NCI-H146 (cell line): ENCODE measurements around the gene ERC1.
"Not testable (repeated sequence)": the region's sequence is repeated elsewhere in the genome, so short reads cannot be mapped to it uniquely, and the experiment has no call there.

ENCODE experiments used
- DNase-seq: peaks from one replicate; lab custom pipeline; 2025; lab: John Stamatoyannopoulos, UW

ERC1 gene

DNA sequence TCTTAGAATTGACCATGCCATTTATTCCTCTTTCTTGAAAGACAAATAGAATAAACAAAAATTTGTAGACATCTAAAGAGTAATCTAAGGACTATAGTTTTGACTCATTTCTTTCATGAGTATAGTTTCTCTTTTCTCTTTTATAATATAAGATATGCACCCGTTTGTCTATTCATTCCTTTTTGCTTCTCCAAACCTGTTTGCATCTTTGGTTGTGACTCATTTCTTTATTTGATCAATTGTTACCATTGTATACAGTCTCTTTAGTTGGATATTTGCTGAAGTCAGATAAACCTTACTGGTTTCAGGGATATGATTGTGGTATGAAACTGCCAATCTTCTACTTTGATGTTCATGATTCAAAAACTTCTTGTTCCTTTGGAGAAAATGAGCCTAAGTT lies 334.6 kb downstream of the ERC1 start:
- no peak for DNase-seq

DNA sequence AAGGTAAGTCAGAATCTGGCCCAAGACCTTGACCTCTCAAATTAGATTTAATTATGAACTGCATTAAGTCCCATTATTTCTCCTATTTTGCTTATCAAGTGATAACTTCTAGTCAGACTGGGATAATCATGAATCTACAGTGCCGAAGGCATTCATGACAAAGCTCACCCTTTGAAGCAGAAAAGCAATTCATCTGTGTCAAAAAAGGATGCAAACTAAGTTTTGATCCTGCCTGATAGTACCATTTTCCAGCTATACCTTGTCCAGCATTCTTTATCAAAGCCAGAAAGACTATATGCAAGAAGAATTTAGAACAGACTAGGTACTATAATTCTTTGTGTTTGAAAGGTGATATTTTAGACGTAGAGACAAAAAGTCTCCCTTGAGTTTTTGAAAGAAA lies 335.2 kb downstream of the ERC1 start:
- no peak for DNase-seq

DNA sequence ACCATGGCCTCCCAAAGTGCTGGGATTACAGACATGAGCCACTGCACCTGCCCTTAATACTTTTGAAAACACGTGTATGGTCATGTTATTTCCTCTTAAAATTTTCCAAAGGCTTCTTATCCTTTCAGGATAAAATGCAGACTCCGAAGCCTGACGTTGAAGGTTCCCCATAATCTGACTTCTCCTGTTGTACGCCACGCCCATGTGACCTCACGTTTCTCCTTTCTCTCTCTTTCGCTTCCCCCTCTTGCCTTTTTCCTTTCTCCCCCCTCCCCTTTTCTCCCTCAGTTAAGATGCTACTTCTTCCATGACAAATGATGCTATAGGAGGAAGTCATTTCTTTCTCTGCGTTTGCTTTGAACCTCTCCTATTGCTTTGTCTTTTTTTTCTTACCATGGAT lies 337.4 kb downstream of the ERC1 start:
- no peak for DNase-seq

DNA sequence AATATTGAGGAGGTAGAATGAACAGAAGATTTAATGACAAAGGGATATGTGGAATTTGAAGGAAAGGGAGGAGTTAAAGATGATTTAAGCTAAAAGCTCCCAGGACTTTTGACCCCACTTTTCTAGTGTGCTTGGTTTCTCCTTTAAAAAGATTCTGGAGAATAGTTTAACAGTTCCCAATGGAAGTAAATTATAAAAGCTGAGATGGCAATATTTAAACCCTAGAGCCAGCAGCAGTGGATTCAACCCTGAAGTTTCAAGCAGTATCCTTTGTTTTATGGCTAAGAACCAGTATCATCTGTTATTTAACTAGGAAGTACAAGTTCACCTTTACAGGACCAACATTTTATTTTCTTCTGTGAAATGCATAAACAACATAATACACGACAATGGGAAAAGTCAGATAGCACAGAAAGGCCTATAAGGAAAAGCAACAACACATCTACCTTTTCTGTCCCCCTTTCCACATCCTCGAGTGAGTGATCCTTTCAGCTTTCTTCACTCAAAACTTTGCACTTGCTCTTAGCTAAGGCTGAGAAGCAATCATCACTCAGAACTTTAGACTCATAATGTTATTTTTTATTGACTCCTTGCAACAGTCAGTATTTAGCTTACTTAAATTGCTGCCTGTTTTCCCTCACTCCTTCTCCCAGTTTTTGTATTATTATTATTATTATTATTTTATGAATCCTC lies 338.9 kb downstream of the ERC1 start:
- no peak for DNase-seq

DNA sequence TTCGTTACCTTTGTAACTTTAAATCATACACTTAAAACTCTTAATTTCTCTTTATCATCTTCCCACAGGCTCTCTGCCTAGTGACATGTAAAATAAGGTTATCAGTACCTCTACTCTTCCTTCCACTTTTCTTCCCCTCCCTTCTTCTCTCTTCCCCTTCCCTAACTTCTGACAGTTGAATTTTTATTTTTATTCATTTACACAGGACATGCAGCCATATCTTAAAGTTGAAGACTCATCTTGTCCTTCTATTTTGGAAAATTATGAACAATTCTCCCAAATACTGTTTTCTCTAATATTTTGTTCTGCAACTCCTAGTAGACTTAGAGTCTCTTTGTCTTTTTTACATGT lies 339.4 kb downstream of the ERC1 start:
- no peak for DNase-seq

DNA sequence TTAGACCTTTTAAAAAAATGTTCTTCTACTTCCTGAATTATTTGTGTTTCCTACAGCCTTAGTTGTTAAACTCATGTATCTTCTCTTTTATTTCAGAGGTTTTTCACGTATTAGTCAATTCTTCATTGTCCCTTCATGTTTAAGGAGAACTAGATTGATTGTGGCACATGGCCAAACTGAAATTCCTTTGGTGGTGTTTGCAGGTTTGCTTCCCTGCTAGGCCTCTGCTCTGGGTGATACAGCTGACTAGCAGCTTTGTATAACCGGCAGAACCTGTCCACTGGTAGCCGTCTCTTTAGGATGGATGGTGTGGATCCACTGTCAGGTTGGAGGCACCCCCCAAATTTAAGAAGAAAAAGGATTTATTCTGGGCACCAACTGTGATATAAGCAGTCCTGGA lies 341.3 kb downstream of the ERC1 start:
- no peak for DNase-seq

DNA sequence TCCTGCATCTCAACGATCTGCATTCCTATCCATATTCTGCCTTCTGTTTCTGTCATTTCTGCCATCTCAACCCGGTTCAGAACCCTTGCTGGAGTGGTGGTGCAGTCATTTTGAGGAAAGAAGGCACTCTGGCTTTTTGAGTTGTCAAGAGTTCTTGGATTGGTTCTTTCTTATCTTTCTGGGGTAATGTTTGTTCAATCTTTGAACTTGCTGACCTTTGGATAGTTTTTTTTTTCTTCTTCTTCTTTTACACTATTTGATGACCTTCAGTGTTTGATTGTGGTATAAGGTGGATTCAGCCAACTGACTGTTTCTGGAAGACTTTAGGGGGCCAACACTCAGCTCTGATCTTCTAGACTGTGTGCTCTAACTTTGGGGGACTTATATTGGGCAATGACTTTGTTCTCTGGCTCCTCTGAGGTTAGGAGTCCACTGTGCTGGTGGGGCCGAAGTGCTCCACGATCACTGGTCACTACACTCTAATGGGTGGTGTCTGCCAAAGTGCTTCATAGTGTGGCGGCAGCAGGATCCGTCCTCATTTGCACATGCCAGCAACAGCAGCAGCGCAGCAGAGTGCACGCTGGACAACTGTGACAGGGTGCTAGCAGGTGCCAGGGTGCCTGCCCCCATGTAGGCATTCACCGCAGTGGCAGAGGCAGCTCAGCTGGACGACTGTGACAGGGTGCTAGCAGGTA lies 347.6 kb downstream of the ERC1 start:
- DNase-seq, result no peak

DNA sequence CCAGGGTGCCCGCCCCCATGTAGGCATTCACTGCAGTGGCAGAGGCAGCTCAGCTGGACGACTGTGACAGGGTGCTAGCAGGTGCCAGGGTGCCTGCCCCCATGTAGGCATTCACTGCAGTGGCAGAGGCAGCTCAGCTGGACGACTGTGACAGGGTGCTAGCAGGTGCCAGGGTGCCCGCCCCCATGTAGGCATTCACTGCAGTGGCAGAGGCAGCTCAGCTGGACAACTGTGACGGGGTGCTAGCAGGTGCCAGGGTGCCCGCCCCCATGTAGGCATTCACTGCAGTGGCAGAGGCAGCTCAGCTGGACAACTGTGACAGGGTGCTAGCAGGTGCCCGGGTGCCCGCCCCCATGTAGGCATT lies 348.1 kb downstream of the ERC1 start:
- not testable (repeated sequence) for DNase-seq

DNA sequence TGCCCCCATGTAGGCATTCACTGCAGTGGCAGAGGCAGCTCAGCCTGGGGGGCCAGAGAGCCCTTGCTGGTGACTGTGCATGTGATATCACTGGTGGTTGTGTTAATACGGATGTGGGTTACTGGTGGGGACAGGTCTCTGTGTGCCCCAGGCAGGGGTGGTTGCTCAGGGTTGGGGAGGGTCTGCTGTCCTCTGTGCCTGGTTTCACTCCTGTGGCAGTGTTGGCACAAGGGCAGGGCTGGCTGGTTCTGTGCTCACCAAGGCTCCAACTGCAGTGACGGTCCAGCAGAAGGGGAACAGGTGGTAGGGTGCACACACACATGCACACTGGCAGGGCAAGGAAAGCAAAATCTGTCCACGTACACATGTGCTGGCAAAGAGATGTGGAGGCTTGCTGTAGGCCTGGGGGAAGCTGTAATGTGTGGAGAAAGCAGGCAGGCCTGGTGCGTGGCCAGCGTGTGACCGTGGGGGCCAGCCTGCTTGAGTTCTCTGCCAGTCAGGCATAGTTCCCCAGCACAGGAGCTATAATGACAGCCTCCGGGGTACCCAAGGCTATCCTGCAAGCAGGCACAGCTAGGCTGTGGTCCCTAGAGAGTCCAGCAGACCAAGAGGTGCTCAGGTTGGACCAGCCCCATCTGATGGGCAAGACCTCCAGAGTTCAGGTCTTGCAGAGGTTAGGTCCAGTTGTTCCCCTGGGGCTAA lies 348.7 kb downstream of the ERC1 start:
- no peak for DNase-seq

DNA sequence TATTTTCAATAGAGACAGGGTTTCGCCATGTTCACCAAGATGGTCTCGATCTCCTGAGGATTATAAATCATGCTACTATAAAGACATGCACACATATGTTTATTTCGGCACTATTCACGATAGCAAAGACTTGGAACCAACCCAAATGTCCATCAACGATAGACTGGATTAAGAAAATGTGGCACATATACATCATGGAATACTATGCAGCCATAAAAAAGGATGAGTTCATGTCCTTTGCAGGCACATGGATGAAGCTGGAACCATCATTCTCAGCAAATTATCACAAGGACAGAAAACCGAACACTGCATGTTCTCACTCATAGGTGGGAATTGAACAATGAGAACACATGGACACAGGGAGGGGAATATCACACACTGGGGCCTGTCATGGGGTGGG lies 350.2 kb downstream of the ERC1 start:
- DNase-seq, result not testable (repeated sequence)

DNA sequence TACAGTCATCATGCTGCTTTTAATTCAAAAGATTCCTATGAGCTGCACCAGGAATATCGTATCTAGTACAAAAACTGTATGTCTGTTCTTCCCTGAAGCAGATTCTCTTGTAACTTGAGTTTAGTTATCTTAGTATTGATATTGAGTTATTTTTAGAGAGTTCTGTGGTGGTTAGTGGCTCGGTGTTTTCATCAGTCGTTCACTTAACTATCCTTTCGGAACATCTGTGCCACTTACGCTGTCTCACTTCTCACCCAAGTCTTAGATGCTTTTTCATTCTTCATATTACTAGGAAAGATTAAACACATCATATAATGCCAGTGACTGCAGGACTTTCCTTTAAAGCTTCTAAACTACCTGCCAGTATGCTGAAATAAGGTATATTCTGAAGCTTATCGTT lies 352.4 kb downstream of the ERC1 start:
- DNase-seq, result no peak

DNA sequence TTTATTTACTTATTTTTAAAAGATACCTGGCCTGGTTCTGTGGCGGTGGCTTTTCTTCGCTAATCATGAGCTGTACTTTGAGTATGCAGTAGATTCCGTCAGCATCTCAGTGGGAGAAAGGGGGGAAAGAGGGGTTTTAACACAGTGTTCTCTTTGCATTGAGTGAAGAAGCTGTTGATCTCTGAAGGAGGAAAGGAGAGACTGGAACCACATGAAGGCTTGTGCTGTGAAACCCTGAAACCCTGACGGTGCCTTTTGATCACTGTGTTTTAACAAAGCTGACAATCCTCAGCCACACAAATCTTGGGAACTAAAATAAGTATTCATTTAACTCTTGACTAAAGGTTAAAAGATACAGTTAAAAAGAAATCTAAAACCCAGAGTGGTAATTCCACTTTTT lies 353.2 kb downstream of the ERC1 start:
- no peak for DNase-seq

DNA sequence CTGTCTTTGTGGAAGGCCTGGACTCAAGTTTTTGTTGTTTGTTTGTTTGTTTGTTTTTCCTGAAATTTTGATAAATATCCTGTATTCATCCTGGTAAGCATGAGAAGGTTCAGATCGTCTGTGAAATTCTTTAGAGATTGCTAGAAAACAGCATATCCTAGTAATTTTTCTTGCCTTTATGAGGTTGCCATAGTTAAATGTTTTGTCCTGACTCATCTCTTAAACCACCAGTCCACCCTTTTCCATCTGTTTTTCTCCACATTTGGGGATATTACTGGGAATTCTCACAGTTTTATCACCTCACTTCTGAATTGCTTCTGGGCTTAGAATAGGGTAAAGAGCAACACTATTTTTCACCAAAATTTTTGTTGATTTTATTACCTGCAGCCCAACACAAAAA lies 355.1 kb downstream of the ERC1 start:
- no peak for DNase-seq

DNA sequence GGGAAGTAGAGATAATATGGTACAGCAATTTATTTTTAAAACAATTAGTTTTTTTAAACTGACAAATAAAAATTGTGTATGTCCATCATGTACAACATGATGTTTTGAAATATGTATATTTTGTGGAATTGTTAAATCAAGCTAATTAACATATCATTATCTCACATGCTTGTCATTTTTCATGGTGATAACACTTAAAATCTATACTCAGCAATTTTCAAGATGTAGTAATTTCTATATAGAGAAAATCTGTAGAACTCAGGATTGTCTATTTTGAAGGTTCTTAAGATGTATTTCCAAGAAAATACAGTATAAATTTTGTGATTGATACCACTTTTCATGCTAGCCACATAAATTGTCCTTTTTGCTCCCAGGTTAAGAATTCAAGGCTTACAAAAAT lies 356.3 kb downstream of the ERC1 start:
- DNase-seq, result no peak

DNA sequence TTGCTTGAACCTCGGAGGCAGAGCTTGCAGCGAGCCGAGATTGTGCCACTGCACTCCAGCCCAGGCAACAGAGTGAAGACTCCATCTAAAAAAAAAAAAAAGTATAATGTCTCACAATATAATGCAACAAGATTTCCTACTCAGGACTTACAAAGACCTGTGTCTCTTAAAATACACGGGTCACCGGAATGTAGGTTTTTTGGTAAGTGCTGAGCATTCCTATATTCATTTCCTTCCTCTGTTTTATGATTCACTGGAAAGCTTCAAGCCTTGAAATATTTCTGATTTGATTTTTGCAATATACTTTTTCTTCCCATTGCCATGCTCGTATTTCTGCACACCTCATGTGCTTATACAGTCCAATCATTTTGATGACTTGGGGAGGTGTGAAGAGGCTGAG lies 357.6 kb downstream of the ERC1 start:
- no peak for DNase-seq

DNA sequence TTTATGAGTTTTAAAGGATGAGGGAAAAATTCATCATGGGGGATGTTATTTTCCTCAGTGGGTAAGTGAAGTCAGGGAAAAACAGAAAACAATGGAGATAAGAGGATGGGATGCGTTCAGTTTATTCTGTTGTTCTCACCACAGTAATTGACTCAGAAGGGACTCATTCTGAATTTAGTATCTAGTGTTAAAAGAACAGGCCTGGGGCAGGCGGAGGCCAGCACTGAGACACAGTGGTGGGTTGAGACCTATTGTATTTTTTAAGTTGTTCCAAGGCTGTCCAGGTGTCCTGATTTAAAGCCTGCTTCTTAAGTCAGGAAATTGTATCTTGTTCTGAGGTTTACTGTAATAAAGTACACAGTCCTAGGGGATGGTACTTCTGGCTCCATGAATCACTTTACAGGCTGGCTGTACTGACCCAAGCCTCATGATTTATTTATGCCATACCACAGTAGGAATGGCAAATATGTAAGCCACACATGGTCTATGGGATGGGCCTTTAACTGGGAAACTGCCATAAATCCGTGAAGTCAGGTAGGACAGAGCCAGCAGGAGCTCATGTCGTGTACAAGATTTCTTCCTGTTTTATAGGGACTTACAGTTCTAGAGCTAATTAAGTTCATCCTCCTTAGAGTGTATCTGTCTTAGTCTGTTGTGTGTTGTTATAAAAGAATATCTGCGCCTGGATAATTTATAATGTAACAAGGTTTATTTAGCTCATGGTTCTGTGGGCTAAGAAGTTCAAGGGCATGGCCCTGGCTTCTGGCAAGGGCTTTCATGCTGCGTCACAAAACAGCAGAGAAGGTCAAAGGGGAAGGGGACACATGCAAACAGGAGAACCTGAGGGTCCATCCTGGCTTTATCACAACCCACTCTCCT lies 359.3 kb downstream of the ERC1 start:
- no peak for DNase-seq

DNA sequence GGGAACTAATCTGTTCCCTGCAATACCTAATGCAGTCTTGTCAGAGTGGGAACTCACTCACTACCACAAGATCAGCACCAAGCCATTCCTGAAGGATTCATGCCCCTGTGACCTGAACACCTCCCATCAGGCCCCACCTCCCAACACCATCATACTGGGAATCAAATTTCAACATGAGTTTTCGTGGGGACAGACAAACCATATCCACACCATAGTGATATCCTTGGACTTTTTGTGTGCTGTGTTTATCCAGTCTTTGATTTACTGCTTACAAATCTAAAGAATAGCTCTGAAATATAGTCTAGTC lies 359.9 kb downstream of the ERC1 start:
- DNase-seq, result no peak

DNA sequence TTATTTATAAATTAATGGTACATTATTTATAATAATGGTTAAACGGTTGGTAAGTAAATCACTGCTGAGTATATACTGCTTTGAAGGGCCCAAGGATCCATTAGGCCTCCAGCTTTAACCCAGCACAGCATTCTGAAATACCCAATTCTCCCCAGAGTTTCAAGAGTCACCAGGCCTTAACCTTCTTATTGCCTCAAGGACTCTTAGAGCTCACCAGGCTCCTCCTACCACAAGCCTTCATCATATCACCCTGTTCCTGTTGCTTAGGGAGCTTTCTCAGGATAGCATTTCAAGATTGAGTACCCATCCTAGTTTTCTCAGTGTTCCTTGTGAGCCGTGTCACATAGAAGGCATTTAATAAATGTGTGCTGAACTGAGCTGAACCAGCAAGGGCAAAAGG lies 360.9 kb downstream of the ERC1 start:
- DNase-seq, result no peak

DNA sequence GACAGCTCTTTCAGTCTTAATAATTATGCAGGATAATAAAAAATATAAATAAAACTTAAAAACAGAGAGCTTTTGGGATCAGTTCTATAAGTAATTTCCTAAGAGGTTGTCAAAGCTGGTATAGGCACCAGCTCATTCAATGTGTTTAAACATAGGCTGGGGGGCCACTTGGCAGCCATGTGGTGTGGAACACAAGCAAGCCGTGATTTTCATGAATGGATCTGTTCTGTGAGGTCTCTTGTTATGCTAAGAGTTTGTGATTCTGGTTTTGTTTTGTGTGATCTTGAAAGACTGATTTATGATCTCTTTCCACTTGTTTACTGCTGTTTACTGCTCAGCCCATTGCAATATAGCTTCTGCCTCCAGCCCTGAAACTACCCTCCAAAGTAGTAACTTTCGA lies 362.4 kb downstream of the ERC1 start:
- no peak for DNase-seq

DNA sequence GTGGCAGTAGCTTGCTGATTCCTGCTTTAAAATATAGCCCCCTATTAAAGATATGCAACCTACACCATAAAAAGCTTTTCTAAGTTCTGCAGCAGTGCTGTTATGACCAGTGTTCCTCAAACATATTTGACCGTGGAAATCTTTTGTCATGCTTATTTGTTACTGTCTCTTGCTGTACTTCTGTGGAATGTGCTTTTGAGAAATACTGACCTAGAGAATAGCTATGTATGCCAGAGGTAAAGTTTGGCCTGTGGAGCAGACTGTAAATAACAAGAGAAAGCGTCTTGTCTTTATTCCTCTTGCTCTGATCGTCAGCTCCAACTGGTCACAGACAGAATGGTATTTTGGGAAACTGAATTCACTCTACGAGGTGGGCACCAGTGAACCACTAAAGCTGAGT lies 364.4 kb downstream of the ERC1 start:
- no peak for DNase-seq

DNA sequence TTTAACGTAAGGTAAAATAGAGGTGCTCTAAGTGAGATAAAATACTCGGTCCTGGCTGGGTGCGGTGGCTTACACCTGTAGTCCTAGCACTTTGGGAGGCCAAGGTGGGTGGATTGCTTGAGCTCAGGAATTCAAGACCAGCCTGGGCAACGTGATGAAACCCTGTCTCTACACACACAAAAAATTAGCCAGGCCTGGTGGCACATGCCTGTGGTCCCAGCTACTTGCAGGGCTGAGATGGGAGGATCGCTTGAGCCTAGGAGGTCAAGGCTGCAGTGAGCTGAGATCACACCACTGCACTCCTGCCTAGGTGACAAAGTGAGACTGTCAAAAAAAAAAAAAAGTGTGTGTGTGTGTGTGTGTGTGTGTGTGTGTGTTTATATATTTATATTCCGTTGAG lies 364.8 kb downstream of the ERC1 start:
- DNase-seq, result not testable (repeated sequence)

DNA sequence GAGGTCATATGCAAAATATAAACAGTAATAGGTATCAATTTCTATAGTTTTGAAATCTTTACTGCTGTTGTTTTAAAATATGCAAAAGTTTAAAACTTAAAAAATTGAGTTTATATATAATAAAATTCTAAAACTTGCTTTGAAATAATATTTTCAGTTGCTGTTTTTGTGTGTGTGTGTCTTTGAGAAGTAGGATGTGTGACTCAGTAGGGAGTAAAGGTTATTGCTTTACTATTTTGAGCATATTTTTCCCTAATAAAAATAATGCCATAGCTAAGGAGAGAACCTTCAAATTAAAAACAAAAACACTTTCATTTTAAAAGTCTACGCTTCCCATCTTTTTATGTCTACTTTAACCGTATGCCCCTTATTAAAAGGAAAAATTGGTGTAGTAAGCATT lies 365.3 kb downstream of the ERC1 start:
- no peak for DNase-seq

DNA sequence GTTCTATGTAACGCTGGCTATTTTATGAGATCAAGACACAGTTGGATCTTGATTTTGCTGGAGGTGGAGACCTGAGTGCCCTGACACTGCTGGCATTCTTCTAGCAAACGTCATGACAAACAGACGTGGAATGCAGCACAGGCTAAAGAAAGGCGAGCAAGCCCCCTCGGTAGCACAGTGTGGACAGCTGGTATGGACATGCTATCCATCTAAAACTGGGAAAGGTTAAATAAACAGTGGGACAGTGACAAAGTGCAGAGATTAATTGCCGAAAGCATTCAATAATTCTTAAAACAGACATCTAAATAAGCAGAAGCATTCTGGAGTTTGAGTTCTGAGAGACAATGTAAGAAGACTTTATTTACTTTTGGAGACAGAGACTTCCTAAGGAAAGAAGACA lies 366.1 kb downstream of the ERC1 start:
- no peak for DNase-seq
